ENCODE results near the gene PPP1R14D.

The PPP1R14D gene

GRCh38 chr15:40850576-40851112 is 22.1 kb upstream of the PPP1R14D start:
- Histone ChIP-seq H3K36me3 (ENCODE audit: control insufficient read depth, insufficient read depth, low read length) (peaks cover 86% of the 10 kb centered on the region), H3K9me3 (ENCODE audit: control insufficient read depth, insufficient read depth, low read length) (no peaks in the 10 kb centered on the region), H3K4me1 (ENCODE audit: control insufficient read depth, insufficient read depth, low read length) (peaks cover 21% of the 10 kb centered on the region), H3K9ac (ENCODE audit: low read depth, low read length) (no peak overlapping the region), H3K27ac (ENCODE audit: low read depth, low read length) (no peak overlapping the region), H3K4me3 (ENCODE audit: low read depth, low read length) (no peak overlapping the region), H3K27me3 (ENCODE audit: control insufficient read depth, insufficient read depth, low read length) (no peaks in the 10 kb centered on the region)

GRCh38 chr15:40847223-40847961 is 18.9 kb upstream of the PPP1R14D start:
- H3K27ac ChIP-seq (ENCODE audit: low read depth, low read length), result no peak overlapping the region

GRCh38 chr15:40846841-40847222 is 18.3 kb upstream of the PPP1R14D start:
- Histone ChIP-seq H3K4me3 (ENCODE audit: low read depth, low read length) (0 out of 2 replicates have a peak overlapping the region, but pooled peaks have one; percentile 88), H3K9ac (ENCODE audit: low read depth, low read length) (no peak overlapping the region), H3K27me3 (ENCODE audit: control insufficient read depth, insufficient read depth, low read length) (no peaks in the 10 kb centered on the region), H3K9me3 (ENCODE audit: control insufficient read depth, insufficient read depth, low read length) (no peaks in the 10 kb centered on the region), H3K36me3 (ENCODE audit: control insufficient read depth, insufficient read depth, low read length) (peaks cover 48% of the 10 kb centered on the region), H3K4me1 (ENCODE audit: control insufficient read depth, insufficient read depth, low read length) (peaks cover 30% of the 10 kb centered on the region), H3K27ac (ENCODE audit: low read depth, low read length) (peak overlapping the region; percentile 68)

More at GRCh38 chr15:40847223-40847961, 18.9 kb upstream of the PPP1R14D start:
- H3K36me3 ChIP-seq (ENCODE audit: control insufficient read depth, insufficient read depth, low read length), result peaks cover 53% of the 10 kb centered on the region
- no peaks in the 10 kb centered on the region for H3K27me3 ChIP-seq (ENCODE audit: control insufficient read depth, insufficient read depth, low read length)
- H3K4me1 ChIP-seq (ENCODE audit: control insufficient read depth, insufficient read depth, low read length), result peaks cover 30% of the 10 kb centered on the region
- H3K4me3 ChIP-seq (ENCODE audit: low read depth, low read length), result peak overlapping the region; percentile 23; the same call in 1 of the 2 replicates
- H3K9ac ChIP-seq (ENCODE audit: low read depth, low read length), result no peak overlapping the region
- H3K9me3 ChIP-seq (ENCODE audit: control insufficient read depth, insufficient read depth, low read length), result no peaks in the 10 kb centered on the region

GRCh38 chr15:40845511-40846284 is 17.2 kb upstream of the PPP1R14D start:
- no peaks in the 10 kb centered on the region for H3K9me3 ChIP-seq (ENCODE audit: control insufficient read depth, insufficient read depth, low read length)
- H3K4me1 ChIP-seq (ENCODE audit: control insufficient read depth, insufficient read depth, low read length), result peaks cover 30% of the 10 kb centered on the region
- no peaks in the 10 kb centered on the region for H3K27me3 ChIP-seq (ENCODE audit: control insufficient read depth, insufficient read depth, low read length)
- H3K27ac ChIP-seq (ENCODE audit: low read depth, low read length), result peak overlapping the region; percentile 68
- peaks cover 41% of the 10 kb centered on the region for H3K36me3 ChIP-seq (ENCODE audit: control insufficient read depth, insufficient read depth, low read length)
- H3K9ac ChIP-seq (ENCODE audit: low read depth, low read length), result no peak overlapping the region; the same call in 1 of the 2 replicates
- peak overlapping the region; percentile 88 for H3K4me3 ChIP-seq (ENCODE audit: low read depth, low read length)

GRCh38 chr15:40845036-40845435 is 16.5 kb upstream of the PPP1R14D start:
- peaks cover 30% of the 10 kb centered on the region for H3K4me1 ChIP-seq (ENCODE audit: control insufficient read depth, insufficient read depth, low read length)
- H3K9ac ChIP-seq (ENCODE audit: low read depth, low read length), result peak overlapping the region; percentile 90
- H3K27ac ChIP-seq (ENCODE audit: low read depth, low read length), result no peak overlapping the region
- no peaks in the 10 kb centered on the region for H3K9me3 ChIP-seq (ENCODE audit: control insufficient read depth, insufficient read depth, low read length)
- no peaks in the 10 kb centered on the region for H3K27me3 ChIP-seq (ENCODE audit: control insufficient read depth, insufficient read depth, low read length)
- H3K4me3 ChIP-seq (ENCODE audit: low read depth, low read length), result peak overlapping the region; percentile 88
- H3K36me3 ChIP-seq (ENCODE audit: control insufficient read depth, insufficient read depth, low read length), result peaks cover 35% of the 10 kb centered on the region

- Histone ChIP-seq H3K4me1 (ENCODE audit: control insufficient read depth, insufficient read depth, low read length) (peaks cover 30% of the 10 kb centered on the region), H3K9me3 (ENCODE audit: control insufficient read depth, insufficient read depth, low read length) (no peaks in the 10 kb centered on the region), H3K9ac (ENCODE audit: low read depth, low read length) (peak overlapping the region; percentile 90), H3K36me3 (ENCODE audit: control insufficient read depth, insufficient read depth, low read length) (peaks cover 32% of the 10 kb centered on the region), H3K4me3 (ENCODE audit: low read depth, low read length) (peak overlapping the region; percentile 88), H3K27me3 (ENCODE audit: control insufficient read depth, insufficient read depth, low read length) (no peaks in the 10 kb centered on the region), H3K27ac (ENCODE audit: low read depth, low read length) (peak overlapping the region; percentile 75)
Observed at GRCh38 chr15:40844696-40845030, 16.2 kb upstream of the PPP1R14D start.

- Histone ChIP-seq H3K27me3 (ENCODE audit: control insufficient read depth, insufficient read depth, low read length) (no peaks in the 10 kb centered on the region), H3K36me3 (ENCODE audit: control insufficient read depth, insufficient read depth, low read length) (peaks cover 26% of the 10 kb centered on the region), H3K9me3 (ENCODE audit: control insufficient read depth, insufficient read depth, low read length) (no peaks in the 10 kb centered on the region), H3K9ac (ENCODE audit: low read depth, low read length) (peak within 1 kb of the TSS; percentile 90), H3K4me3 (ENCODE audit: low read depth, low read length) (peak within 1 kb of the TSS; percentile 88), H3K4me1 (ENCODE audit: control insufficient read depth, insufficient read depth, low read length) (peaks cover 30% of the 10 kb centered on the region), H3K27ac (ENCODE audit: low read depth, low read length) (peak within 1 kb of the TSS; percentile 75)
Observed at GRCh38 chr15:40843885-40844695, 15.6 kb upstream of the PPP1R14D start, which contains the start of gene SPINT1. Gene SPINT1 (plus strand): TSS chr15:40844048. CDS start chr15:40844555, 507 bp downstream.

- H3K27ac ChIP-seq (ENCODE audit: low read depth, low read length), result no peak overlapping the region
- peak overlapping the region; percentile 88 for H3K4me3 ChIP-seq (ENCODE audit: low read depth, low read length)
- peaks cover 23% of the 10 kb centered on the region for H3K36me3 ChIP-seq (ENCODE audit: control insufficient read depth, insufficient read depth, low read length)
Observed at GRCh38 chr15:40843261-40843884, 14.9 kb upstream of the PPP1R14D start.

GRCh38 chr15:40841741-40842140 is 13.2 kb upstream of the PPP1R14D start:
- H3K36me3 ChIP-seq (ENCODE audit: control insufficient read depth, insufficient read depth, low read length), result peaks cover 9% of the 10 kb centered on the region
- no peak overlapping the region for H3K27ac ChIP-seq (ENCODE audit: low read depth, low read length)
- no peaks in the 10 kb centered on the region for H3K9me3 ChIP-seq (ENCODE audit: control insufficient read depth, insufficient read depth, low read length)
- H3K9ac ChIP-seq (ENCODE audit: low read depth, low read length), result no peak overlapping the region
- H3K4me1 ChIP-seq (ENCODE audit: control insufficient read depth, insufficient read depth, low read length), result peaks cover 20% of the 10 kb centered on the region
- H3K4me3 ChIP-seq (ENCODE audit: low read depth, low read length), result no peak overlapping the region
- H3K27me3 ChIP-seq (ENCODE audit: control insufficient read depth, insufficient read depth, low read length), result no peaks in the 10 kb centered on the region

More at GRCh38 chr15:40843261-40843884, 14.9 kb upstream of the PPP1R14D start:
- H3K9ac ChIP-seq (ENCODE audit: low read depth, low read length), result peak overlapping the region; percentile 90; the same call in 1 of the 2 replicates
- no peaks in the 10 kb centered on the region for H3K27me3 ChIP-seq (ENCODE audit: control insufficient read depth, insufficient read depth, low read length)
- no peaks in the 10 kb centered on the region for H3K9me3 ChIP-seq (ENCODE audit: control insufficient read depth, insufficient read depth, low read length)
- H3K4me1 ChIP-seq (ENCODE audit: control insufficient read depth, insufficient read depth, low read length), result peaks cover 30% of the 10 kb centered on the region

GRCh38 chr15:40838756-40839155 is 10.2 kb upstream of the PPP1R14D start:
- H3K27me3 ChIP-seq (ENCODE audit: control insufficient read depth, insufficient read depth, low read length), result no peaks in the 10 kb centered on the region
- H3K4me1 ChIP-seq (ENCODE audit: control insufficient read depth, insufficient read depth, low read length), result 0 out of 2 replicates have a peak, but pooled peaks cover 5% of the 10 kb centered on the region
- H3K4me3 ChIP-seq (ENCODE audit: low read depth, low read length), result no peak overlapping the region
- H3K27ac ChIP-seq (ENCODE audit: low read depth, low read length), result no peak overlapping the region
- H3K9ac ChIP-seq (ENCODE audit: low read depth, low read length), result no peak overlapping the region
- no peaks in the 10 kb centered on the region for H3K36me3 ChIP-seq (ENCODE audit: control insufficient read depth, insufficient read depth, low read length)
- H3K9me3 ChIP-seq (ENCODE audit: control insufficient read depth, insufficient read depth, low read length), result no peaks in the 10 kb centered on the region
